Keratinocyte (primary cell): ENCODE results near the gene WRAP73.

ENCODE experiments used
- CTCF ChIP-seq, 3 experiments: IDR thresholded peaks in 1 of 3; conservative IDR thresholded peaks in 1 of 3; optimal IDR thresholded peaks in 1 of 3; 2 replicates in 2 of 3; 3 replicates in 1 of 3; pipeline versions ENCODE3 to v1.5.1; 2011; ENCODE audit warnings: low read length in 3 of 3, mild to moderate bottlenecking in 3 of 3, moderate library complexity in 2 of 3, control low read depth in 1 of 3, inconsistent platforms in 1 of 3; ENCODE audit not compliant: insufficient read depth in 2 of 3; ENCODE audit errors: extremely low read depth in 1 of 3
- EZH2 ChIP-seq: IDR thresholded peaks from one replicate; pipeline ENCODE4 v1.6.1; 2012; ENCODE audit warnings: inconsistent platforms, mild to moderate bottlenecking, low read length, moderate library complexity

GRCh38 chr1:3691421-3692204 is 41.7 kb upstream of the WRAP73 start:
- TF ChIP-seq CTCF (optimal IDR thresholded peaks at IDR 0.05 in 1 of 3, IDR thresholded peaks at IDR 0.05 in 1 of 3, conservative IDR thresholded peaks at IDR 0.05 in 1 of 3; ENCODE audit: extremely low read depth in 1 of 3, insufficient read depth in 2 of 3, low read length in 3 of 3) (no peak), EZH2 (no peak)
